ENCODE measurements around the gene CLCN6. TPM values are rescaled to one million over a fixed set of nuclear protein-coding genes. Genes with fewer than 3 reads are reported as not detected.

The CLCN6 gene
- total and polyA plus RNA-seq, 2 of the 8 experiments (the other 6 are each of a cell fraction or from before 2014, with no cell fraction given): 15.7 to 26.0 TPM

- TF ChIP-seq EZH2 (IDR thresholded peaks at IDR 0.05; ENCODE audit: low read depth, low read length, severe bottlenecking): no peak
- TF ChIP-seq RFX5 (IDR thresholded peaks at IDR 0.05; ENCODE audit: borderline replicate concordance, low read depth, low read length): no peak
- no peak for TF ChIP-seq RBBP5 (IDR thresholded peaks at IDR 0.05; ENCODE audit: borderline replicate concordance, low read depth, low read length)
- no peak for TF ChIP-seq CHD1 (IDR thresholded peaks at IDR 0.05; ENCODE audit: low read depth, low read length)
- no peak for TF ChIP-seq TAF7 (optimal IDR thresholded peaks at IDR 0.05; ENCODE audit: borderline replicate concordance, low read depth, low read length)
Observed at GRCh38 chr1:11788549-11789053, 17.4 kb upstream of the CLCN6 start (continued).
